Bronchial epithelial cell (primary cell): ENCODE measurements around the gene YIF1A. TPM values are rescaled to one million over a fixed set of nuclear protein-coding genes. Genes with fewer than 3 reads are reported as not detected.
A peak's percentile ranks its signal among the peaks of the same experiment; 100 is the strongest.

Experiments
- DNase-seq: peaks from one replicate; pipeline ENCODE4 v3.0.0-alpha.2; 2010; ENCODE audit warnings: low read depth
- FAIRE-seq: peaks from 2 replicates; lab custom pipeline; 2011; peaks lifted over from hg19 to GRCh38; lab: Jason Lieb, UNC
- H3K27me3 ChIP-seq: 2 replicates; pipeline ENCODE4 v1.5.1; 2011; ENCODE audit warnings: low read length; ENCODE audit not compliant: control insufficient read depth, insufficient read depth
- H3K36me3 ChIP-seq: 2 replicates; pipeline ENCODE4 v1.5.1; 2011; ENCODE audit warnings: low read length; ENCODE audit not compliant: control insufficient read depth, insufficient read depth
- H3K4me3 ChIP-seq: 2 replicates; pipeline ENCODE4 v1.5.1; 2011; ENCODE audit warnings: mild to moderate bottlenecking, low read depth, low read length, control low read depth
- total RNA-seq: library from RNA; depleted of rRNA; stranded (reverse); fragments of >200 nt; gene quantifications from 2 replicates; pipeline ENCODE4 v1.2.1, GENCODE V29; 2014
- TF ChIP-seq, protein P1 (sequence below): IDR thresholded peaks from 2 replicates; pipeline ENCODE4 v1.5.1; 2011; ENCODE audit warnings: mild to moderate bottlenecking, moderate library complexity, low read length, control low read depth, inconsistent platforms; ENCODE audit not compliant: insufficient read depth, severe bottlenecking

Gene YIF1A
- total RNA-seq, 1 donor from 2014 or later: 231 TPM

DNA sequence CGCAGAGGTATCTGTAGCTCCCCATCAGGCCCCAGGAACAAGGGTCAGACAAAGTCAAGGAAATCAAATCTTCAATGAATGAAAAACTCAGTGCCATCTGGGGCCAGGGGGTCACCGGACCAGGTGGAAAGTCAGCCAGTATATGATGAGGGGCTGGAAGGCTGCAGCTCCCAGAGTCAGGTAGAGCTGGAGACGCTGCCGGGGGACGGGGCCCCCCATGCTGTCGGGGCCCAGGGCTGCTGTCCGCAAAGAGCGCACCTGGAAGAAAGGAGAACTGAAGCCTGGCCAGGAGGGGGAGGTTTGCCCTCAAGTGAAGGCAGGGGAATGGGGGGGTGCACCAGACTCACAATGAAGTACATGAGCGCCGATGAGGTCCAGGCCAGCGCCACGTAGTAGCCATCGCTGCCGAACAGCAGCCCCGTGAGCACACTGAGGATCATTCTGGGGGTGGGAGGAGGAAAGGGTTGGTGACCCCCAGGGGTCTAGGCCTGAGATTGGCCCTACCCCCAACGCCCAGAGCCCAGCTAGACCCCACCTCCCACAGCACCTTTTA, 4.3 kb downstream of the YIF1A start:
- Histone ChIP-seq H3K36me3 (peaks cover 16% of the 10 kb centered on the region), H3K4me3 (no peak overlapping the region), H3K27me3 (no peaks in the 10 kb centered on the region)
- FAIRE-seq (no peak), DNase-seq (no peak)
- TF ChIP-seq, protein P1, sequence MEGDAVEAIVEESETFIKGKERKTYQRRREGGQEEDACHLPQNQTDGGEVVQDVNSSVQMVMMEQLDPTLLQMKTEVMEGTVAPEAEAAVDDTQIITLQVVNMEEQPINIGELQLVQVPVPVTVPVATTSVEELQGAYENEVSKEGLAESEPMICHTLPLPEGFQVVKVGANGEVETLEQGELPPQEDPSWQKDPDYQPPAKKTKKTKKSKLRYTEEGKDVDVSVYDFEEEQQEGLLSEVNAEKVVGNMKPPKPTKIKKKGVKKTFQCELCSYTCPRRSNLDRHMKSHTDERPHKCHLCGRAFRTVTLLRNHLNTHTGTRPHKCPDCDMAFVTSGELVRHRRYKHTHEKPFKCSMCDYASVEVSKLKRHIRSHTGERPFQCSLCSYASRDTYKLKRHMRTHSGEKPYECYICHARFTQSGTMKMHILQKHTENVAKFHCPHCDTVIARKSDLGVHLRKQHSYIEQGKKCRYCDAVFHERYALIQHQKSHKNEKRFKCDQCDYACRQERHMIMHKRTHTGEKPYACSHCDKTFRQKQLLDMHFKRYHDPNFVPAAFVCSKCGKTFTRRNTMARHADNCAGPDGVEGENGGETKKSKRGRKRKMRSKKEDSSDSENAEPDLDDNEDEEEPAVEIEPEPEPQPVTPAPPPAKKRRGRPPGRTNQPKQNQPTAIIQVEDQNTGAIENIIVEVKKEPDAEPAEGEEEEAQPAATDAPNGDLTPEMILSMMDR: no peak

- FAIRE-seq (no peak), DNase-seq (no peak)
- TF ChIP-seq, protein P1: no peak
- Histone ChIP-seq H3K36me3 (peaks cover 16% of the 10 kb centered on the region), H3K27me3 (no peaks in the 10 kb centered on the region), H3K4me3 (no peak overlapping the region)
Measured at GRCh38 chr11:66283461-66284105, 5.4 kb downstream of the YIF1A start.

DNA sequence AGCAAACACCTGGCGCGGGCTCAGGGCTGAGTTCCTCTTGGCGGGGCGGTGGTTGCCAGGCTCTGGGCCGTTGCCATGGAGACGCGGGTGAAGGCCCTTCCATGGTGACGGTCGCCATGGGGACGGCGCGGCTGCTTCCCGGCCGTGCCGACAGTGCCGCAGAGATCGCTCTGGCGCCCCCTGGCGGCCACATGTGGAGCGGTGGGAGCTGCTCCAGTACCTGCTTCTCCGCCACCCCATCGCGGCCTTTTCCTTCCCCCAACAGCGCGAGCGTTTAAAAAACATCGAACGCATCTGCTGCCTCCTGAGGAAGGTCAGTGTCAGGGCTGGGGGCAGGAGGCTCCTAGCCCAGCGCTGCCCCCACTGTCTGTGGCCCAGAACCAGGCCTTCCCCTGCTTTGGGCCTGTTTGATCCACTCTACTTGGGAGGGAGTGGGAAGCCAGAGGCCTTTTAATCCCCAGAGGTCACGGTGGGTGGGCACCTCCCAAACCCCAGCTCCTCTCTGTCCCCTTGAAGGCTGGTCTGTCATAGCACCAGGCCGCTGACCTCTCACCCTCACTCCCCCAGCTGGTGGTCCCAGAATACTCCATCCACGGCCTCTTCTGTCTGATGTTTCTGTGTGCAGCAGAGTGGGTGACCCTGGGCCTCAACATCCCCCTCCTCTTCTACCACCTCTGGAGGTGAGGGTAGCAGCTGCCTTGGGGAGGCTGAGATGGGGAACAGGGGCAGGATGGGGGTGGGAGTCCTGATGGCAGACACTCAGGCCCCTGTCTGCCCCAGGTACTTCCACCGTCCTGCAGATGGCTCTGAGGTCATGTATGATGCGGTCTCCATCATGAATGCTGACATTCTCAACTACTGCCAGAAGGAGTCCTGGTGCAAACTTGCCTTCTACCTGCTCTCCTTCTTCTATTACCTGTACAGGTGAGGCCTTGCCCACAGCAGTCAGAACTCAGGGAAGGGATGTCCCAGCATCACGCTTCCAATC, 6.2 kb downstream of the YIF1A start:
- TF ChIP-seq, protein P1: peak; percentile 99
- Histone ChIP-seq H3K36me3 (peaks cover 15% of the 10 kb centered on the region), H3K27me3 (no peaks in the 10 kb centered on the region), H3K4me3 (no peak overlapping the region)
- peak; percentile 80 for DNase-seq
- no peak for FAIRE-seq

- FAIRE-seq (peak; percentile 23), DNase-seq (no peak)
- TF ChIP-seq, protein P1: no peak
- Histone ChIP-seq H3K36me3 (peaks cover 15% of the 10 kb centered on the region), H3K27me3 (no peaks in the 10 kb centered on the region), H3K4me3 (no peak overlapping the region)
Measured at GRCh38 chr11:66281776-66282467, 7.0 kb downstream of the YIF1A start.

DNA sequence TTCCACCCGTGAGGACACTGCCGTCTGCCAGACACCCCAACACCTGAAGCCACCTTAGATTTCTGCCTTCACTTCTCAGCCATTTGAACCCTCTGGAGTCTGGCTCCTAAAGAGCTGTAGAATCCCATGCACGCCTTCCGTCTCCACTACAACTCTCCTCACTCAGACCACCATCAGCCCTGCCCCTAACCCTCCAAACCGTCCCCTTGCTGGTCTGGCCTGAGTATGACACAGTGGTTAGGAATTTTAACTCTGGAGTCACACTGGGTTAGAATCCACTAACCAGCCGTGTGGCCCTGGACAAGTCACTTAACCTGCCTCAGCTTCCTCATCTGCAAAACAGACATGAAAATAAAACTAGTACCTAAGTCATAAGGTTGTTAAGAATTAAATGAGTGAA, 7.9 kb downstream of the YIF1A start:
- no peaks in the 10 kb centered on the region for H3K27me3 ChIP-seq
- no peak overlapping the region for H3K4me3 ChIP-seq
- H3K36me3 ChIP-seq: peaks cover 12% of the 10 kb centered on the region
- no peak for FAIRE-seq
- TF ChIP-seq, protein P1: no peak
- DNase-seq: no peak
